Effector memory CD4-positive, alpha-beta T cell (primary cell): ENCODE measurements around the gene SRCIN1.

Source experiments
- DNase-seq, 3 donors: peaks; one replicate each; pipeline ENCODE4 v3.0.0-alpha.2; 2020
- H3K27ac ChIP-seq: 2 replicates; pipeline ENCODE4 v1.7.0; 2013; ENCODE audit warnings: mild to moderate bottlenecking, low read length, moderate library complexity; ENCODE audit not compliant: insufficient read depth, poor library complexity, severe bottlenecking
- H3K27me3 ChIP-seq: replicated peaks from 2 replicates; pipeline ENCODE4 v1.7.0; 2013; ENCODE audit warnings: mild to moderate bottlenecking, low read length; ENCODE audit not compliant: insufficient read depth, control insufficient read depth, poor library complexity, severe bottlenecking
- H3K36me3 ChIP-seq: 2 replicates; pipeline ENCODE4 v1.7.0; 2013; ENCODE audit warnings: mild to moderate bottlenecking, low read length, moderate library complexity; ENCODE audit not compliant: control insufficient read depth, insufficient read depth
- H3K4me1 ChIP-seq: 2 replicates; pipeline ENCODE4 v1.7.0; 2013; ENCODE audit warnings: low read length, mild to moderate bottlenecking; ENCODE audit not compliant: control insufficient read depth, insufficient read depth, poor library complexity, severe bottlenecking
- H3K4me3 ChIP-seq: 2 replicates; pipeline ENCODE4 v1.7.0; 2013; ENCODE audit warnings: low read length, low read depth, mild to moderate bottlenecking; ENCODE audit not compliant: insufficient read depth, poor library complexity, severe bottlenecking
- H3K9me3 ChIP-seq: 2 replicates; pipeline ENCODE4 v1.7.0; 2013; ENCODE audit warnings: mild to moderate bottlenecking, low read length, moderate library complexity; ENCODE audit not compliant: control insufficient read depth

The SRCIN1 gene

DNA sequence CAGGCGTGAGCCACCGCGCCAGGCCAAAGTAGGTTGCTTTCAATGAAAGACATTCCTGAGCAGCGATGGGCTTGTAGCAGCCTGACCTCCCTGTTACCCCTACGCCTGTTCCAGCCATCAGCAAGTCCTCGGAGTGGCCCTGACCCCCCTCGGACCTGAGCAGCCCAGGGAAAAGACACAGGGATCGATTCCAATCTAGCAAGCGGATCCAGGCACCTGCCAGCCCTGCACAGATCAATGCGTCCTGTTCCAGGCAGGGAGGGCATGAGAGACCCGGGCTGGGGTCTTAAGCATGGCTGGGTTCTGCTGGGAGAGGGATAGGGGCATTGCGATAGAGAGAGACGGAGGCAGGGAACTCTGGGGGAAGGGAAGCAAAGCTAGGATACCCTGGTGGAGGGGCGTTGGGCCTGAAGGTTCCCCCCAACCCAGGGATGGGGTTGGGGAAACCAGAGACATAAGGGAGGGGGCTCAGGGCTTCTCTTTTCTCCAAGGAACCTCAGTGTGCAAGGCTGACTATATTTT lies 21.9 kb downstream of the SRCIN1 start:
- Histone ChIP-seq H3K4me3 (no peak overlapping the region), H3K27me3 (peaks cover 54% of the 10 kb centered on the region), H3K4me1 (peaks cover 3% of the 10 kb centered on the region)

GRCh38 chr17:38583176-38583575 lies 22.6 kb downstream of the SRCIN1 start:
- no peak for DNase-seq
- Histone ChIP-seq H3K36me3 (no peaks in the 10 kb centered on the region), H3K27me3 (peaks cover 55% of the 10 kb centered on the region), H3K27ac (no peak overlapping the region), H3K4me3 (no peak overlapping the region), H3K4me1 (peaks cover 10% of the 10 kb centered on the region), H3K9me3 (no peaks in the 10 kb centered on the region)

More for the DNA sequence above, 21.9 kb downstream of the SRCIN1 start:
- Histone ChIP-seq H3K27ac (no peak overlapping the region), H3K9me3 (no peaks in the 10 kb centered on the region), H3K36me3 (no peaks in the 10 kb centered on the region)
- no peak for DNase-seq

- Histone ChIP-seq H3K4me3 (no peak overlapping the region), H3K27me3 (peaks cover 58% of the 10 kb centered on the region), H3K4me1 (peaks cover 12% of the 10 kb centered on the region), H3K27ac (no peak overlapping the region), H3K9me3 (no peaks in the 10 kb centered on the region), H3K36me3 (no peaks in the 10 kb centered on the region)
- DNase-seq: no peak
Observed at GRCh38 chr17:38582069-38582468, 23.7 kb downstream of the SRCIN1 start.

GRCh38 chr17:38579934-38580333 lies 25.8 kb downstream of the SRCIN1 start:
- DNase-seq: no peak
- H3K4me3 ChIP-seq: no peak overlapping the region
- peaks cover 12% of the 10 kb centered on the region for H3K4me1 ChIP-seq
- no peak overlapping the region for H3K27ac ChIP-seq
- H3K36me3 ChIP-seq: no peaks in the 10 kb centered on the region
- H3K27me3 ChIP-seq: peaks cover 53% of the 10 kb centered on the region
- no peaks in the 10 kb centered on the region for H3K9me3 ChIP-seq

DNA sequence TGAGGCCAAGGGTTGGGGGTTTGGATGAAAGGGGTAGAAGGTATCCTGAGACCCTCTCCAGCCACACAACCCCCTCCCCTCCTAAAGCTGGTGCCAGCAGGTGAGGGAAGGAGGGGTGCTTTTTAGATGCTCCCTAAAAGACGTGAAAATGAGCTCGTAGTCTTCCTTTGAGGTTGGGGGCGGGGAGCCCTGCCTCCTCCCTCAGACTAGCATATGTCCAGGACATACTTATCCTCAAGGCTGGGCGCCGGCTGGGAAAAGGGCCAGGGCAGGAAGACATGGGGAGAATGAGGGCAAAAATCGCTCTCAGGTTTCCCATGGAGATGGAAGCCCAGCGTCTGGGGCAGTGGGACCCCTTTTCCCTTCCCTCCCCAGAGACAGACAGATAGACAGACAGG lies 26.7 kb downstream of the SRCIN1 start:
- Histone ChIP-seq H3K4me3 (no peak overlapping the region), H3K36me3 (no peaks in the 10 kb centered on the region), H3K27me3 (peaks cover 45% of the 10 kb centered on the region), H3K9me3 (no peaks in the 10 kb centered on the region), H3K4me1 (peaks cover 12% of the 10 kb centered on the region), H3K27ac (no peak overlapping the region)
- no peak for DNase-seq

DNA sequence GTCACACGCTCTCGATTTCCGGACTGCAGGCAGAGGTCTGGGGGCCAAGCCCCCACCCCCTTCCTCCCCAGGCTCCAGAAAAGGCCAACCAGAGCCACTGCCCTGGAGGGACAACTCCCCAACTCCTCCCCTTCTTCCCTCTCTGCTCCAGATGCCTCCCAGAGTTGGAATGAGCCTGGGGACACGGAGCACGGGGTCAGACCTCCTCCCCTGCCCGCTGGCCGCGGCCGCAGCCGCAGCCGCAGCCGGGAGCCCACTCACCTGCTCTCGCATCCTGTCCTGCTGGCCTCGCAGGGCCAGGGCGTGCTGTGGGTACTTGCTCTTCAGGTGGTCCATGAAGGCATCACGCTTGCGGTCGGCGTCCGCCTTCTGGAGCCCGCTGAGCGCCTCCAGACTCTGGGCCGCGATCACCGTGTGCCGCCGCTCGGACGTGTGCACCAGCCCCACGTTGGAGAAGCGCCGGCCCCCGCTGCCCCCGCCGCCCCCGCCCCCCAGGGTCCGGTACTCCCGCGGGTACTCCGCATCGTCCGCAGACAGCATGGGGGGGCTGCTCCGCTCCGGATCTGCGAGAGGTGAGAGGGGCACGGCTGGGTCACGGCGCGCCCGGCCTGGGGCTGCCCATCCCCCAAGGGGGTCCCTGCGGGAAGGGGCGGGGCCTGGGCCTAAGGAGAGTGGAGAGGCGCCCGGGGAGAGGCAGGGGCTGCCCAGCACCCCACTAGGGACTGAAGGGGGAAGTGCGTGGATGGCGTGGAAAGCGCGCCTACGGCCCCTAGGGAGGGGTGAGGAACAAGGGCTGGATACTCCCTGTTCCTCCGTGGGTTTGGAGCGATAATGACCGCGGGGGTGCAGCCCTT lies 27.3 kb downstream of the SRCIN1 start:
- DNase-seq: no peak
- no peak overlapping the region for H3K4me3 ChIP-seq
- H3K36me3 ChIP-seq: no peaks in the 10 kb centered on the region
- H3K4me1 ChIP-seq: peaks cover 12% of the 10 kb centered on the region
- no peak overlapping the region for H3K27ac ChIP-seq
- no peaks in the 10 kb centered on the region for H3K9me3 ChIP-seq
- H3K27me3 ChIP-seq: peaks cover 47% of the 10 kb centered on the region

- Histone ChIP-seq H3K9me3 (no peaks in the 10 kb centered on the region), H3K27ac (no peak overlapping the region), H3K4me1 (peaks cover 12% of the 10 kb centered on the region), H3K27me3 (peaks cover 53% of the 10 kb centered on the region), H3K4me3 (no peak overlapping the region), H3K36me3 (no peaks in the 10 kb centered on the region)
- DNase-seq: no peak
Observed at GRCh38 chr17:38577645-38578173, 28.0 kb downstream of the SRCIN1 start.

GRCh38 chr17:38577244-38577643 lies 28.5 kb downstream of the SRCIN1 start:
- no peaks in the 10 kb centered on the region for H3K9me3 ChIP-seq
- peaks cover 54% of the 10 kb centered on the region for H3K27me3 ChIP-seq
- no peak for DNase-seq
- H3K27ac ChIP-seq: no peak overlapping the region
- no peak overlapping the region for H3K4me3 ChIP-seq
- H3K4me1 ChIP-seq: peaks cover 12% of the 10 kb centered on the region
- H3K36me3 ChIP-seq: no peaks in the 10 kb centered on the region

DNA sequence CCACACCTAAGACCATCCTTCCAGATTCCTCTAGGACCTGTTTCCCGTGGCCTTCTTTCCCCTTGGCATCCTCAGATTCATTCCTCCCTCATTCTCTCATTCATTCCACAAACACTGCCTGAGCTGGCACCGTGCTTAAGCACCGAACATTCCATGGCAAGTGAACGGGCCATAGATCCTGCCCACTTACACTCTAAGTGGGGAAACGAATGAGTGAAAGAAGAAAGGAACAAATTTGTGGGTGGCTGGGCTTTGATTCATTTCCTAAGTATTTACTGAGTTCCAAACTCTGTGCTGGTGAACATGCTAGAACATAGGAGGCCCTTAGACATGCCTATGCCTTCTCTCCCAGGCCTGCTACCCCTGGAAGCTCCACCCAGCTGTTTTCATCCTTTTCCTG lies 30.0 kb downstream of the SRCIN1 start:
- Histone ChIP-seq H3K27me3 (peaks cover 66% of the 10 kb centered on the region), H3K36me3 (no peaks in the 10 kb centered on the region), H3K4me1 (peaks cover 12% of the 10 kb centered on the region), H3K9me3 (no peaks in the 10 kb centered on the region), H3K4me3 (no peak overlapping the region), H3K27ac (no peak overlapping the region)
- DNase-seq: no peak

DNA sequence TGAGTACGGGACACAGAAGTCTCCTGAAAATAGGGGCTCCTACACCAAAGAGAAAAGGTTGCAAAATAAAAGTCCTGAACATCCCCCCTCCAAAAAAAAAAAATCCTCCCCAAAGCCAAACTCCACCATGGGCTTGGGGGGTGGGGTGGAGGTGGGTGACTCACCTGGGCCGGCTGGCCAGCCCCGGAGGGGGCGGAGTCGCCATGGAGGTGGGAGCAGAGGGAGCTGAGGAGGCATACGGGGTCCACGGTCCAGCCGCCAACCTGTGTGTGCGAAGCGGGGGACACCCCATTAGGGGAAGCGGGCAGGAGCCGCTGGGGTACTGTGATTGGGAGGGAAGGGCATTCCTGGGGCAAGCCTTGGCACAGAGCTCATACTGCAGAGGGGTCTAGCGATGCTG lies 31.0 kb downstream of the SRCIN1 start:
- Histone ChIP-seq H3K4me3 (no peak overlapping the region), H3K9me3 (no peaks in the 10 kb centered on the region), H3K27me3 (peaks cover 64% of the 10 kb centered on the region), H3K27ac (no peak overlapping the region), H3K4me1 (peaks cover 12% of the 10 kb centered on the region), H3K36me3 (no peaks in the 10 kb centered on the region)
- no peak for DNase-seq
